ENCODE results near the gene KLK2. TPM values are rescaled to one million over a fixed set of nuclear protein-coding genes. Genes with fewer than 3 reads are reported as not detected.

Gene KLK2
- total and polyA plus RNA-seq, 2 of the 4 experiments (the other 2 are of a cell fraction): not detected

DNA sequence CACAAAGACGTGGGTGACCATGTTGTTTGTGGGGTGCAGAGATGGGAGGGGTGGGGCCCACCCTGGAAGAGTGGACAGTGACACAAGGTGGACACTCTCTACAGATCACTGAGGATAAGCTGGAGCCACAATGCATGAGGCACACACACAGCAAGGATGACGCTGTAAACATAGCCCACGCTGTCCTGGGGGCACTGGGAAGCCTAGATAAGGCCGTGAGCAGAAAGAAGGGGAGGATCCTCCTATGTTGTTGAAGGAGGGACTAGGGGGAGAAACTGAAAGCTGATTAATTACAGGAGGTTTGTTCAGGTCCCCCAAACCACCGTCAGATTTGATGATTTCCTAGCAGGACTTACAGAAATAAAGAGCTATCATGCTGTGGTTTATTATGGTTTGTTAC, 5.6 kb downstream of the KLK2 start:
- no peak overlapping the region for H2BK120ac ChIP-seq (ENCODE audit: low read depth, low read length)
- H3K79me1 ChIP-seq (ENCODE audit: low read depth in 1 of 2, low read length in 2 of 2): no peaks in the 10 kb centered on the region
- no peak overlapping the region for H3K27ac ChIP-seq (ENCODE audit: insufficient read depth, low read length)
- dilution Hi-C loops (cut with HindIII; ENCODE audit: low sequenced_read_pairs, unreplicated experiment): no loop called here
- H3K18ac ChIP-seq (ENCODE audit: low read depth, low read length): no peak overlapping the region
- H3K36me3 ChIP-seq (ENCODE audit: control insufficient read depth, insufficient read depth, low read length): no peaks in the 10 kb centered on the region
- H3K4ac ChIP-seq (ENCODE audit: low read depth, low read length): no peak overlapping the region
- H2AFZ ChIP-seq (replicated peaks; ENCODE audit: low read length, poor library complexity): no peak overlapping the region
- TF ChIP-seq CHD1 (IDR thresholded peaks at IDR 0.05; ENCODE audit: low read depth, low read length) (no peak), POLR2A (IDR thresholded peaks at IDR 0.05; ENCODE audit: low read depth, low read length) (no peak), RFX5 (IDR thresholded peaks at IDR 0.05; ENCODE audit: low read depth, low read length) (no peak)
- no peak overlapping the region for H3K56ac ChIP-seq (ENCODE audit: extremely low read depth, insufficient read depth, low read length)
- no peaks in the 10 kb centered on the region for H4K20me1 ChIP-seq (ENCODE audit: insufficient read depth, low read length)
- no peak overlapping the region for H4K91ac ChIP-seq (ENCODE audit: insufficient read depth, low read depth, low read length)
- H4K8ac ChIP-seq (ENCODE audit: low read depth in 2 of 2, low read length in 2 of 2): no peak overlapping the region
- H4K5ac ChIP-seq (ENCODE audit: low read depth, low read length): no peak overlapping the region
- intact Hi-C loops (cut with micrococcal nuclease): no loop called here
- H2BK5ac ChIP-seq (ENCODE audit: low read depth, low read length, poor library complexity, severe bottlenecking): no peak overlapping the region
- H2BK15ac ChIP-seq (ENCODE audit: low read depth, low read length): no peak overlapping the region
- H2AK5ac ChIP-seq (ENCODE audit: low read depth, low read length): no peak overlapping the region
- ATAC-seq (ENCODE audit: low read depth): no peak
- H3K4me3 ChIP-seq (ENCODE audit: insufficient read depth, low read depth, low read length): no peak overlapping the region
- in situ Hi-C loops (cut with MboI; ENCODE audit: low sequenced_read_pairs): no loop called here
- no peak for DNase-seq
- no peaks in the 10 kb centered on the region for H3K9me1 ChIP-seq (ENCODE audit: insufficient read depth, low read length)
- no peaks in the 10 kb centered on the region for H3K9me3 ChIP-seq (ENCODE audit: control insufficient read depth, insufficient read depth, low read length)
- no peak overlapping the region for H3K23ac ChIP-seq (ENCODE audit: low read depth, low read length)
- no peak overlapping the region for H2AK9ac ChIP-seq (replicated peaks; ENCODE audit: low read depth, low read length, poor library complexity)
- WGBS, 2 experiments (ENCODE audit: extremely low coverage in 2 of 2, insufficient read length in 1 of 2): no CpG with 5 or more reads among the region's 5 CpGs
- BruUV-seq (replicated peaks): no TSS peak
- H3K4me2 ChIP-seq (ENCODE audit: low read depth, low read length): no peak overlapping the region
- H3K9ac ChIP-seq (ENCODE audit: low read depth, low read length): no peak overlapping the region
- ChIA-PET POLR2A (ENCODE audit: unreplicated experiment) (no interaction called here), CTCF (no interaction called here)
- peaks cover 2% of the 10 kb centered on the region for H3K27me3 ChIP-seq (ENCODE audit: control insufficient read depth, insufficient read depth, low read length)
- no peak overlapping the region for H3K14ac ChIP-seq (replicated peaks; ENCODE audit: low read depth, low read length)
- no peaks in the 10 kb centered on the region for H3K4me1 ChIP-seq (ENCODE audit: control insufficient read depth, insufficient read depth, low read length)
- H2BK20ac ChIP-seq (ENCODE audit: low read depth, low read length): no peak overlapping the region
